ENCODE measurements around the gene CBFA2T2.
A peak's percentile ranks its signal among the peaks of the same experiment; 100 is the strongest.

CBFA2T2 gene

GRCh38 chr20:33666293-33667244 is 176.7 kb downstream of the CBFA2T2 start, which contains the start of gene ACTL10:
ACTL10 (plus strand) TSS chr20:33666943; CDS start chr20:33667498, 555 bp downstream.
- peak; percentile 83 to 84 for DNase-seq (ENCODE audit: low read depth in 2 of 2)

- DNase-seq (ENCODE audit: low read depth in 2 of 2), result no peak
Observed at GRCh38 chr20:33667245-33667675, 177.4 kb downstream of the CBFA2T2 start.

- DNase-seq (ENCODE audit: low read depth in 2 of 2), result no peak
Observed at GRCh38 chr20:33667676-33668465, 178.0 kb downstream of the CBFA2T2 start.

GRCh38 chr20:33668466-33669155 is 178.7 kb downstream of the CBFA2T2 start:
- DNase-seq (ENCODE audit: low read depth in 2 of 2), result no peak

GRCh38 chr20:33669224-33669623 is 179.3 kb downstream of the CBFA2T2 start:
- no peak for DNase-seq (ENCODE audit: low read depth in 2 of 2)

GRCh38 chr20:33669873-33670640 is 180.2 kb downstream of the CBFA2T2 start:
- DNase-seq (ENCODE audit: low read depth in 2 of 2), result no peak

- no peak for DNase-seq (ENCODE audit: low read depth in 2 of 2)
Observed at GRCh38 chr20:33670715-33671499, 181.0 kb downstream of the CBFA2T2 start.

GRCh38 chr20:33671573-33672288 is 181.8 kb downstream of the CBFA2T2 start:
- no peak for DNase-seq (ENCODE audit: low read depth in 2 of 2)

GRCh38 chr20:33672426-33673113 is 182.7 kb downstream of the CBFA2T2 start:
- no peak for DNase-seq (ENCODE audit: low read depth in 2 of 2)

GRCh38 chr20:33673114-33673409 is 183.2 kb downstream of the CBFA2T2 start:
- no peak for DNase-seq (ENCODE audit: low read depth in 2 of 2)

- DNase-seq (ENCODE audit: low read depth in 2 of 2), result no peak
Observed at GRCh38 chr20:33673410-33674293, 183.8 kb downstream of the CBFA2T2 start.

- DNase-seq (ENCODE audit: low read depth in 2 of 2), result no peak
Observed at GRCh38 chr20:33674294-33675135, 184.6 kb downstream of the CBFA2T2 start, which contains the start of gene NECAB3. NECAB3 (minus strand) TSS chr20:33674428; CDS start chr20:33674352, 76 bp downstream.

GRCh38 chr20:33675136-33675959 is 185.5 kb downstream of the CBFA2T2 start:
- DNase-seq (ENCODE audit: low read depth in 2 of 2), result no peak

- no peak for DNase-seq (ENCODE audit: low read depth in 2 of 2)
Observed at GRCh38 chr20:33676121-33676520, 186.2 kb downstream of the CBFA2T2 start.

GRCh38 chr20:33676652-33677645 is 187.1 kb downstream of the CBFA2T2 start:
- DNase-seq (ENCODE audit: low read depth in 2 of 2), result no peak

Data from fibroblast of skin of left biceps (primary cell).